Measurements from ENCODE around the gene MXRA7.

DNA sequence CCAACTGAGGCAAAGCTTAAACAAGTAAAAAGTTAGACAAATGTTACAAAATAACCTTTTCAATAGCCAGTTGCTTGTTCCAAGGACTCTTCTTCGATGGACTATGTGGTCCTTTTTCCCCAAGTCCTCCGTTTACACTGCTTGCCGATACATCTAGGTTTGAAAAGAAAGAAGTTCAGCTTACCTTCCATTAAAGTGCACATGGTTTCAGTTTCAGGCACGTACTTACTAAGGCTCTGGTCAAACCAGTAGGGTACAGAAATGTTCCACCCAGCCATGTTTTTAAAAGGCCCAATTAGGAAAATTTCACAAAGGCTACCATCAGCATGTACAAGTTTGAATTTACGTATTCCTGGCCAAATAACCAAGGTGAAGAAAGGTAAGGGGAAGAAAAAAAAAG lies 24.2 kb upstream of the MXRA7 start:
- TF ChIP-seq, protein P1, sequence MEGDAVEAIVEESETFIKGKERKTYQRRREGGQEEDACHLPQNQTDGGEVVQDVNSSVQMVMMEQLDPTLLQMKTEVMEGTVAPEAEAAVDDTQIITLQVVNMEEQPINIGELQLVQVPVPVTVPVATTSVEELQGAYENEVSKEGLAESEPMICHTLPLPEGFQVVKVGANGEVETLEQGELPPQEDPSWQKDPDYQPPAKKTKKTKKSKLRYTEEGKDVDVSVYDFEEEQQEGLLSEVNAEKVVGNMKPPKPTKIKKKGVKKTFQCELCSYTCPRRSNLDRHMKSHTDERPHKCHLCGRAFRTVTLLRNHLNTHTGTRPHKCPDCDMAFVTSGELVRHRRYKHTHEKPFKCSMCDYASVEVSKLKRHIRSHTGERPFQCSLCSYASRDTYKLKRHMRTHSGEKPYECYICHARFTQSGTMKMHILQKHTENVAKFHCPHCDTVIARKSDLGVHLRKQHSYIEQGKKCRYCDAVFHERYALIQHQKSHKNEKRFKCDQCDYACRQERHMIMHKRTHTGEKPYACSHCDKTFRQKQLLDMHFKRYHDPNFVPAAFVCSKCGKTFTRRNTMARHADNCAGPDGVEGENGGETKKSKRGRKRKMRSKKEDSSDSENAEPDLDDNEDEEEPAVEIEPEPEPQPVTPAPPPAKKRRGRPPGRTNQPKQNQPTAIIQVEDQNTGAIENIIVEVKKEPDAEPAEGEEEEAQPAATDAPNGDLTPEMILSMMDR (IDR thresholded peaks at IDR 0.05; ENCODE audit: extremely low read depth in 1 of 2, insufficient read depth in 1 of 2, low read depth in 1 of 2, low read length in 2 of 2) = no peak
- no peak for TF ChIP-seq EZH2 (IDR thresholded peaks at IDR 0.05; ENCODE audit: borderline replicate concordance, low read depth, low read length, severe bottlenecking)
- no peak for TF ChIP-seq POLR2A (IDR thresholded peaks at IDR 0.05; ENCODE audit: low read depth, low read length)
- no peak for TF ChIP-seq JUN (IDR thresholded peaks at IDR 0.05; ENCODE audit: borderline replicate concordance, insufficient read depth, insufficient read length, low read depth)
- TF ChIP-seq, protein P2, sequence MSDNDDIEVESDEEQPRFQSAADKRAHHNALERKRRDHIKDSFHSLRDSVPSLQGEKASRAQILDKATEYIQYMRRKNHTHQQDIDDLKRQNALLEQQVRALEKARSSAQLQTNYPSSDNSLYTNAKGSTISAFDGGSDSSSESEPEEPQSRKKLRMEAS (IDR thresholded peaks at IDR 0.05; ENCODE audit: insufficient read depth, insufficient read length) = no peak
- TF ChIP-seq MYC (IDR thresholded peaks at IDR 0.05; ENCODE audit: low read depth, low read length) = no peak
- TF ChIP-seq FOS (IDR thresholded peaks at IDR 0.05; ENCODE audit: borderline replicate concordance, insufficient read depth, low read length) = no peak
- no peak for TF ChIP-seq POLR2AphosphoS5 (IDR thresholded peaks at IDR 0.05; ENCODE audit: insufficient read depth, low read depth, low read length)
- TF ChIP-seq GATA2 (IDR thresholded peaks at IDR 0.05; ENCODE audit: insufficient read depth, insufficient read length, low read depth, low read length) = no peak
